Esophagus squamous epithelium (tissue), 4 donors: ENCODE data around the gene MAPK12.

ENCODE experiments used
- CTCF ChIP-seq, 6 experiments: fragments of 450-650 bp in 4 of 6; fragments of 200-600 bp in 2 of 6; sonication (generic) in 2 of 6; IDR thresholded peaks; one replicate each; pipeline ENCODE4 v1.5.1; 2016 to 2019; ENCODE audit warnings: antibody characterized with exemption in 6 of 6, mild to moderate bottlenecking in 4 of 6, moderate library complexity in 4 of 6
- POLR2A ChIP-seq, 4 donors: fragments of 450-650 bp; IDR thresholded peaks; one replicate each; pipeline ENCODE4 v1.6.1; 2017; ENCODE audit warnings: antibody characterized with exemption in 4 of 4, mild to moderate bottlenecking in 4 of 4, moderate library complexity in 3 of 4

- TF ChIP-seq CTCF (IDR thresholded peaks at IDR 0.05) (no peak), POLR2A (IDR thresholded peaks at IDR 0.05) (no peak)
These were observed 40.7 kb downstream of the MAPK12 start for GRCh38 chr22:50220603-50221409.
